Nephron progenitor cell (in vitro differentiated cells): ENCODE data around the gene HOATZ.
A peak's percentile ranks its signal among the peaks of the same experiment; 100 is the strongest.

ENCODE experiments used
- DNase-seq: peaks from one replicate; pipeline ENCODE4 v3.0.0; 2021
- H3K27ac Mint-ChIP-seq: 2 replicates; pipeline ENCODE4 v1.8.0; 2021; ENCODE audit warnings: mild to moderate bottlenecking, moderate library complexity, mixed read lengths
- H3K27me3 Mint-ChIP-seq: 2 replicates; pipeline ENCODE4 v1.8.0; 2021; ENCODE audit warnings: mild to moderate bottlenecking, low read depth, mixed read lengths; ENCODE audit not compliant: poor library complexity
- H3K36me3 Mint-ChIP-seq: 2 replicates; pipeline ENCODE4 v1.8.0; 2021; ENCODE audit warnings: low read depth, mixed read lengths
- H3K4me1 Mint-ChIP-seq: 2 replicates; pipeline ENCODE4 v1.8.0; 2021; ENCODE audit warnings: mixed read lengths
- H3K4me3 Mint-ChIP-seq: 2 replicates; pipeline ENCODE4 v1.8.0; 2021; ENCODE audit warnings: mild to moderate bottlenecking, moderate library complexity, mixed read lengths
- H3K9me3 Mint-ChIP-seq: 2 replicates; pipeline ENCODE4 v1.8.0; 2021; ENCODE audit warnings: mild to moderate bottlenecking, moderate library complexity, mixed read lengths
- CTCF ChIP-seq: fragments of 200-600 bp; sonication (generic); IDR thresholded peaks from 2 replicates; pipeline ENCODE4 v1.5.0; 2021; ENCODE audit warnings: antibody characterized with exemption

The HOATZ gene

GRCh38 chr11:111538407-111539114 lies 24.0 kb downstream of the HOATZ start:
- H3K4me3 Mint-ChIP-seq: no peak overlapping the region

GRCh38 chr11:111539426-111540113 lies 25.0 kb downstream of the HOATZ start:
- Mint-ChIP-seq H3K27me3 (peaks cover 85% of the 10 kb centered on the region), H3K27ac (no peak overlapping the region), H3K4me3 (peak overlapping the region; percentile 75), H3K4me1 (peaks cover 26% of the 10 kb centered on the region), H3K36me3 (no peaks in the 10 kb centered on the region), H3K9me3 (peaks cover 4% of the 10 kb centered on the region)
- no peak for TF ChIP-seq CTCF
- no peak for DNase-seq

More at GRCh38 chr11:111538407-111539114, 24.0 kb downstream of the HOATZ start:
- no peak for DNase-seq
- peaks cover 75% of the 10 kb centered on the region for H3K27me3 Mint-ChIP-seq
- peaks cover 4% of the 10 kb centered on the region for H3K9me3 Mint-ChIP-seq
- no peaks in the 10 kb centered on the region for H3K36me3 Mint-ChIP-seq
- H3K27ac Mint-ChIP-seq: no peak overlapping the region
- no peak for TF ChIP-seq CTCF
- peaks cover 26% of the 10 kb centered on the region for H3K4me1 Mint-ChIP-seq

GRCh38 chr11:111540114-111540936 lies 25.7 kb downstream of the HOATZ start, which contains the start of gene LAYN:
Gene LAYN (plus strand): TSS chr11:111540720. CDS start chr11:111540844, 124 bp downstream.
- Mint-ChIP-seq H3K4me3 (peak within 1 kb of the TSS; percentile 86), H3K9me3 (peaks cover 4% of the 10 kb centered on the region), H3K27me3 (peaks cover 87% of the 10 kb centered on the region), H3K27ac (no peak within 1 kb of the TSS), H3K4me1 (peaks cover 26% of the 10 kb centered on the region), H3K36me3 (no peaks in the 10 kb centered on the region)
- peak; percentile 77 for DNase-seq
- no peak for TF ChIP-seq CTCF

GRCh38 chr11:111540937-111541253 lies 26.3 kb downstream of the HOATZ start:
- H3K36me3 Mint-ChIP-seq: no peaks in the 10 kb centered on the region
- no peak for DNase-seq
- H3K4me1 Mint-ChIP-seq: peaks cover 26% of the 10 kb centered on the region
- H3K27ac Mint-ChIP-seq: no peak overlapping the region
- H3K9me3 Mint-ChIP-seq: peaks cover 4% of the 10 kb centered on the region
- TF ChIP-seq CTCF: no peak
- peaks cover 87% of the 10 kb centered on the region for H3K27me3 Mint-ChIP-seq
- H3K4me3 Mint-ChIP-seq: peak overlapping the region; percentile 86

GRCh38 chr11:111541254-111542061 lies 26.9 kb downstream of the HOATZ start:
- Mint-ChIP-seq H3K4me3 (peak overlapping the region; percentile 86), H3K27me3 (peaks cover 84% of the 10 kb centered on the region), H3K36me3 (no peaks in the 10 kb centered on the region), H3K9me3 (peaks cover 4% of the 10 kb centered on the region), H3K4me1 (peaks cover 26% of the 10 kb centered on the region), H3K27ac (no peak overlapping the region)
- TF ChIP-seq CTCF: no peak
- DNase-seq: peak; percentile 54
